CD4-positive, alpha-beta T cell (primary cell): Measurements from ENCODE around the gene MRPL54. TPM values are rescaled to one million over a fixed set of nuclear protein-coding genes. Genes with fewer than 3 reads are reported as not detected.

ENCODE experiments used
- ATAC-seq: fragments of 200-7000 bp; cut with Tn5 transposase; one replicate; pipeline ENCODE4 v1.10.0; 2022; ENCODE audit warnings: mild to moderate bottlenecking; ENCODE audit not compliant: poor library complexity
- CTCF ChIA-PET: fragments of 350-600 bp; sonication (Branson Sonifier 250); formaldehyde crosslinking; loops from one replicate; lab custom pipeline; 2021; ENCODE audit warnings: antibody characterized with exemption, inconsistent platforms; lab: Charles Lee
- POLR2A ChIA-PET: fragments of 350-600 bp; sonication (Branson Sonifier 250); formaldehyde crosslinking; loops from one replicate; lab custom pipeline; 2021; ENCODE audit warnings: antibody characterized with exemption, inconsistent platforms; lab: Charles Lee
- DNase-seq, 14 experiments: peaks; one replicate each; pipeline ENCODE4 v3.0.0-alpha.2; 2013 to 2020; ENCODE audit warnings: mixed read lengths in 2 of 14
- H3K27ac ChIP-seq, 2 donors: one replicate each; pipeline versions ENCODE4 v1.5.1 to v1.7.0; 2013; ENCODE audit warnings: low read length in 2 of 2, low read depth in 1 of 2, mild to moderate bottlenecking in 1 of 2
- H3K27me3 ChIP-seq, 2 experiments: 1 replicate in 1 of 2; 2 replicates in 1 of 2; pipeline versions ENCODE4 v1.6.1 to v1.7.0; 2013; ENCODE audit warnings: low read length in 2 of 2, control low read depth in 1 of 2, mild to moderate bottlenecking in 1 of 2, moderate library complexity in 1 of 2; ENCODE audit not compliant: insufficient read depth in 2 of 2, control insufficient read depth in 1 of 2
- H3K36me3 ChIP-seq: one replicate; pipeline ENCODE4 v1.6.1; 2013; ENCODE audit warnings: low read length, control low read depth; ENCODE audit not compliant: insufficient read depth
- H3K4me1 ChIP-seq: one replicate; pipeline ENCODE4 v1.6.1; 2013; ENCODE audit warnings: low read length, control low read depth; ENCODE audit not compliant: insufficient read depth
- H3K4me3 ChIP-seq: one replicate; pipeline ENCODE4 v1.5.1; 2013; ENCODE audit warnings: mild to moderate bottlenecking, low read length, moderate library complexity
- H3K9me3 ChIP-seq, 2 experiments: 1 replicate in 1 of 2; 2 replicates in 1 of 2; pipeline versions ENCODE4 v1.6.1 to v1.7.0; 2013; ENCODE audit warnings: low read length in 2 of 2, mild to moderate bottlenecking in 2 of 2, control low read depth in 1 of 2, moderate library complexity in 1 of 2; ENCODE audit not compliant: control insufficient read depth in 1 of 2, insufficient read depth in 1 of 2
- H3K27ac Mint-ChIP-seq: one replicate; pipeline ENCODE4 v1.8.0; 2020; ENCODE audit warnings: mixed read lengths
- H3K27me3 Mint-ChIP-seq: one replicate; pipeline ENCODE4 v1.8.0; 2021; ENCODE audit warnings: mixed read lengths
- H3K36me3 Mint-ChIP-seq: one replicate; pipeline ENCODE4 v1.8.0; 2021; ENCODE audit warnings: low read depth, mixed read lengths
- H3K4me1 Mint-ChIP-seq: one replicate; pipeline ENCODE4 v1.8.0; 2021; ENCODE audit warnings: low read depth, mixed read lengths
- H3K4me3 Mint-ChIP-seq: one replicate; pipeline ENCODE4 v1.8.0; 2020; ENCODE audit warnings: mild to moderate bottlenecking, mixed read lengths
- H3K9me3 Mint-ChIP-seq: one replicate; pipeline ENCODE4 v1.8.0; 2020; ENCODE audit warnings: mixed read lengths
- CTCF ChIP-seq: fragments of 200-600 bp; IDR thresholded peaks from one replicate; pipeline ENCODE4 v1.8.0; 2022; ENCODE audit warnings: antibody characterized with exemption, mild to moderate bottlenecking
- intact Hi-C, 2 experiments: fragments of 100-400 bp; cut with DNase I in 1 of 2; cut with micrococcal nuclease in 1 of 2; formaldehyde crosslinking; loops; one replicate each; pipeline versions ENCODE4 v1.15.1 to v1.9.0; 2023 to 2025; cut with DNase I, micrococcal nuclease
- total RNA-seq, 174 experiments: library from RNA in 2 of 174; stranded (reverse) in 2 of 174; gene quantifications; one replicate each; pipeline ENCODE4 v1.2.3 and lab custom pipeline; 2021 to 2026

The MRPL54 gene
- total RNA-seq, 2 experiments from 2014 or later: 68.9 to 71.1 TPM

DNA sequence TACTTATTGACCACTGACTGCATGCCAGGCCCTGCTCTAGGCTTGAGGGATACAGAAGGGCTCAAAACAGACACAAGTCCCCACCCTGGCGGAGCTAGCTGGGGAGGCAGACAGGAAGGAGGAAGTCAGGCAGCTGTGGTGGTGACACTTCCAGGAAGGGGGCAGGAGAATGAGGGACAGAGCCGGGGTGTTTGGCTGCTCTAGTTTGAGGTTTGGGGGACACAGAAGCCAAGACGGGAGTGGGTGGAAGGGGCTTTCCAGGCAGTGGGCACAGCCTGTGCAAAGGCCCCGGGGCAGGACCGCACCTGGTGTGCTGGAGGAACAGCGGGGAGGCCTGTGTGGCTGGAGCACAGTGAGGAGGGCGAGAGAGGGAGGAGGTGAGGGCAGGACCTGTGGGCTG lies 4.0 kb downstream of the MRPL54 start:
- no peaks in the 10 kb centered on the region for H3K27me3 Mint-ChIP-seq
- Histone ChIP-seq H3K27me3 (no peaks in the 10 kb centered on the region), H3K4me1 (peaks cover 35% of the 10 kb centered on the region), H3K27ac (no peak overlapping the region), H3K36me3 (peaks cover 38% of the 10 kb centered on the region), H3K9me3 (no peaks in the 10 kb centered on the region), H3K4me3 (no peak overlapping the region)
- H3K36me3 Mint-ChIP-seq: peaks cover 44% of the 10 kb centered on the region
- H3K4me3 Mint-ChIP-seq: no peak overlapping the region
- intact Hi-C loops: loop anchor here in 1 of 2 experiments (10.0 kb wide), 1 partner anchor 332 kb away; no protein-coding TSS in a partner anchor
- ATAC-seq (no peak), DNase-seq (peak in 1 of 14 experiments; percentile 16)
- H3K9me3 Mint-ChIP-seq: no peaks in the 10 kb centered on the region
- ChIA-PET CTCF (no interaction called here), POLR2A (no interaction called here)
- no peak for TF ChIP-seq CTCF
- H3K27ac Mint-ChIP-seq: peak overlapping the region; percentile 20
- peaks cover 22% of the 10 kb centered on the region for H3K4me1 Mint-ChIP-seq

- Histone ChIP-seq H3K27me3 (no peaks in the 10 kb centered on the region), H3K4me3 (no peak overlapping the region), H3K27ac (no peak overlapping the region), H3K9me3 (no peaks in the 10 kb centered on the region), H3K36me3 (peaks cover 38% of the 10 kb centered on the region), H3K4me1 (peaks cover 30% of the 10 kb centered on the region)
- Mint-ChIP-seq H3K9me3 (no peaks in the 10 kb centered on the region), H3K4me3 (no peak overlapping the region), H3K27ac (no peak overlapping the region), H3K27me3 (no peaks in the 10 kb centered on the region), H3K4me1 (peaks cover 18% of the 10 kb centered on the region), H3K36me3 (peaks cover 41% of the 10 kb centered on the region)
- no peak for TF ChIP-seq CTCF
- ChIA-PET POLR2A (no interaction called here), CTCF (no interaction called here)
- DNase-seq (no peak), ATAC-seq (no peak)
- intact Hi-C loops: loop anchor here in 1 of 2 experiments (10.0 kb wide), 1 partner anchor 332 kb away; no protein-coding TSS in a partner anchor
Observed at GRCh38 chr19:3767050-3767449, 4.6 kb downstream of the MRPL54 start.

DNA sequence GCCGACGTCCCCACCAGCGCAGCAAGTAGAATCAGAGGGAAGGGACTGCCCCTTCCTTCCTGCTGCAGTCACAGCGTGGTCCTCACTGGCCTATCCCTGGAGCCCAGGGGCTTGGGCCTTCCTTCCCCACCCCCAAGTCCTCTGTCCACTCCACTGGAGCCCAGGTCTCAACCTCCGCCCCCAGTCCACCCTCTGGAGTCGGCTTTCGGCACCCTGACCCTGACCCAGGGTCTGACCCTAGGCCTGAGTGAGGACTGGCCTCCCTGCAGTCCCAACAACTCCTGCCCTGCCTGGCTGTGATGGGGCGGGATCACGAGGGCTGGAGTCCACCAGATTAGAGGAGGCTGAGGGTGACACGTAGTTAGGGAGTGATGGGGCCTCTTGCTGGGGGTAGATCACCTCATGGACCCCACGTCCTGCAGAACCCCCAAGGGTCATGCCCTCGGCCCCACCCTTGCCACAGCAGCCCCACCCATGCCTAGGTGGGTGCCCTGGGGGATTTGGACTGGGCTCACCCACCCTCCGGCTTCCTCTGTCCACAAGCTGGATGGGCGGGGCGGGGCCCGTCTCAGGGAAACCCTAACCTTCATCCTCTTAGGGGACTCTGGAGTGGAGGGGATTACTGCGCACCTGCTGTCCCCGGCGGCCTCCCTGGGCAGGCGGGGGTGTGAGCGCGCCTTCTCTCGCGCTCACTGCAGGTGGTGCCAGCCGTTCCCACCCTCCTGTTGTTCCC lies 5.7 kb downstream of the MRPL54 start:
- Histone ChIP-seq H3K4me3 (no peak overlapping the region), H3K27ac (no peak overlapping the region), H3K4me1 (peaks cover 27% of the 10 kb centered on the region), H3K9me3 (no peaks in the 10 kb centered on the region), H3K27me3 (no peaks in the 10 kb centered on the region), H3K36me3 (peaks cover 38% of the 10 kb centered on the region)
- Mint-ChIP-seq H3K36me3 (peaks cover 33% of the 10 kb centered on the region), H3K27ac (no peak overlapping the region), H3K4me1 (peaks cover 7% of the 10 kb centered on the region), H3K4me3 (no peak overlapping the region), H3K9me3 (no peaks in the 10 kb centered on the region), H3K27me3 (no peaks in the 10 kb centered on the region)
- POLR2A ChIA-PET: no interaction called here
- intact Hi-C loops: loop anchor here in 1 of 2 experiments (10.0 kb wide), 1 partner anchor 333 kb away; no protein-coding TSS in a partner anchor
- CTCF ChIA-PET: no interaction called here
- no peak for DNase-seq
- no peak for TF ChIP-seq CTCF
- ATAC-seq: no peak
